GM19395 (cell line): ENCODE measurements around the gene TIMP2.
"Not testable (repeated sequence)": the region's sequence is repeated elsewhere in the genome, so short reads cannot be mapped to it uniquely, and the experiment has no call there.

ENCODE experiments used
- ATAC-seq: cut with Tn5 transposase; IDR thresholded peaks from one replicate; pipeline ENCODE4 v1.9.1; 2021; ENCODE audit warnings: mild to moderate bottlenecking, moderate library complexity; ENCODE audit not compliant: unreplicated experiment

TIMP2 gene

DNA sequence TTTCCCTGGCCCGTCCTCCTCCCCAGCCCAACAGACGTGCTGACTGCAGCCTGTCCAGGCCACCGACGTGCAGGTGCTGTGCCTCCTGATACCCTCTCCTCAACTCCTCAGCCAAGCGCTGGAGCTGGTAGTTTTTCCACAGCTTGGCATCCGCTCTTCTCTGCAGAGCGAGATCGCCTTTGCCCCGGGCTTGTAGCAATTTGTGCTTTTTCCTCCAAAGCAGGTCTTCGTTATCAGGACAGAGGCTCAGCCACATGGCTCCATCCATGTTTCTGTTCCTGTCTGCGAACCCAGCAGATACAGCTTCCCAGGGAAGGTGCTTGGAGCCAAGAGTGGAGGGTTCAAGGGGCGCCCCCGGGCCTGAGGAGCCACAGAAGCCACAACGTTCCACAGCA is 33.1 kb downstream of the TIMP2 start:
- ATAC-seq: no peak

DNA sequence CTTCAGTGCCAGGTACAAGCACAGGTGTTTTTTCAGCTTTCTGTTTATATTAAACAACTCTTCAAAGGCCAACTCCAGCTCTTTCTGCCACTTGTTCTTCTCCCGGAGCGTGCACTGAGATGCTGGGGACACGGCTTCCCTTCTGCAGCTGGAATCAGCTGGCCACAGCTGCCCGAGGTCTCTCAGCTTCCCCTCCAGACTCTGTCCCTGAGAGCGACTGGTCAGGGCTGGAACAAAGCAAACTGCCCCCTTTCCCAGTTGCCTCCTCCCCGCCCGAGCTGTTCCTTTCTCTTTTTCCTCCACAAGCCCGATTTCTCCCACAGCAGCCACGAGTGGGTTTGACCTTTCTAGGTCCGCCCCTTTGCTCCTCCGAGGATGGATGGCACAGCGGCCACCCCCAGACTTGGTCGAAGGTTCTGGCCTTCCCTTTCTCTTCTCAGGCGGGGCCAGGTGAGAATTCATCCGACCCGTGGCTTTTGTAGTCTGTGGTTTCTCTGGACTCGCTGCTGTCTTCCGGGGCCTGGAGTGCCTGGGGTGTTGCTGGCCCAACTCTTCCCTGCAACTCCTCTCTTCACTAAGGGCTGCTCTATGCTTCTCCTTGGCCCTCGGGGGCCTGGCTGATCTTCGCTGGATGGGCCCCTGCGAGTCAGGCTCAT is 33.7 kb downstream of the TIMP2 start:
- ATAC-seq: no peak

DNA sequence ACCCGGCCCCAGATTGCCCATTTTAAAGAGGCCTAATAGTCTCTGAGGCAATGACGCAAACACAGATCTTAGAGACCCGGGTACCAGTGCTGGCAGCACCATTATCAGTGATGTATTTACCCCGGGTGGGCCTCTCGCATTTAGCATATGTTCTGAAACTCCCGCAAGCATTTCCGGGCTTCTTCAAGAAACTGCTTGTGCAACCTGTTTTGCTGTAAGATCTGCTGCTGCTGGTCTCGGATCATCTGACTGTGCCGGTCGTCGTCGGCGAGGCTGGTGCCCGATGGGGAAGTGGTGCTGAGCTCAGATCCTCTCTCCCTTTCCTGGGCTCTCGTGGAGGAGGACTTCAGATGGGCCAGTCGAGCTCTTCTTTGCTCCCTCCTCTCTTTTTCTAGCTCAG is 34.7 kb downstream of the TIMP2 start:
- no peak for ATAC-seq

DNA sequence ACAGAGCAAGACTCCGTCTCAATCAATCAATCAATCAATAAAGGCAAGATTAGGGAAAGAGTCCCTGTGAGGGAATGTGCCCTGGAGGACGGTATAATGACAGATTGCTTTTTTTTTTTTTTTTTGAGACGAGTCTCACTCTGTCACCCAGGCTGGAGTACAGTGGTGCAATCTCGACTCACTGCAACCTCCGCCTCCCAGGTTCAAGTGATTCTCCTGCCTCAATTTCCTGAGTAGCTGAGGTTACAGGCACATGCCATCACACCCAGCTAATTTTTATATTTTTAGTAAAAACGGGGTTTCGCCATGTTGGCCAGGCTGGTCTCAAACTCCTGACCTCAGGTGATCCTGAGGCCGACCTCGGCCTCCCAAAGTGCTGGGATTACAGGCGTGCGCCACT is 35.1 kb downstream of the TIMP2 start:
- not testable (repeated sequence) for ATAC-seq

DNA sequence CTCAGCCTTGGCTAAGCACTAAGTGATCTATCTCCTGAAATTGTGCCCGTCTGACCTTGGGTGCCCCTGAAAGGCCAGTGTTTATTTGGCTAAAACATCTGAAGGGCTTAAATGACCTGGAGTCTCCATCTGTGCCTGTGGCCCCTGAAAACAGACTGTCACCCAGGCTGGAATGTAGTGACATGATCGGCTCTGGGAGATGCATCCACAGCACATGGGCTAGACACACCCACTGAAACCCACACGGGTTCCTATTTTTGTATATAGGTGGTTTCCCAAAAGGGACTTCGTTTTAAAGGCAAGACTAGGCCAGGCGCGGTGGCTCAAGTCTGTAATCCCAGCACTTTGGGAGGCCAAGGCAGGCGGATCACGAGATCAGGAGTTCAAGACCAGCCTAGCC is 35.7 kb downstream of the TIMP2 start:
- no peak for ATAC-seq

DNA sequence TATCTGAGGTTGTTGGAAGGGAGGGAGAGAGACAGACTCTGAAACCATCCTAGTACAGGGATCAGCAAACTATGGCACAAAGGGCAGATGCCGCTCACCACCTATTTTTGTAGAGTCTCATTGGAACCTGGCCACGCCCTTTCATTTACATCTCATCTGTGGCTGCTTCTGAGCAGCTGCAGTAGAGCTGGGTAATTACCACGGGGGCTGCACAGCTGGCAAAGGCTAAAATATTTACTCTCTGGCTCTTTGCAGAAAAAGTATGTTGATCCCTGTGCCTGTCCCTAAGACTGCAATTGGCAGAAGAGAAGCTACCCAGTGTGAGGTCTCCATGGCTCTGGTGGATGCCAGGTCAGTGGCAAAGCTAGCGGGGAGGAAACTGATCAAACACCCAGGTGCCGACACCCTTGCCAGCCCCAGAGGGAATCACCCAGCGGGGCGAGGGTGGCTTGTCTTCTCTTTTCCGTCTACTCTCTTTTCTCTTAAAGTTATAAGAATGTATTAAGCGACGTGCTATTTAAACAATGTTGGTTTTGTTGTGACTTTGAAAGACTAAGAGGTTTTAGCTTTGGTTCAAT is 36.2 kb downstream of the TIMP2 start:
- ATAC-seq: no peak

DNA sequence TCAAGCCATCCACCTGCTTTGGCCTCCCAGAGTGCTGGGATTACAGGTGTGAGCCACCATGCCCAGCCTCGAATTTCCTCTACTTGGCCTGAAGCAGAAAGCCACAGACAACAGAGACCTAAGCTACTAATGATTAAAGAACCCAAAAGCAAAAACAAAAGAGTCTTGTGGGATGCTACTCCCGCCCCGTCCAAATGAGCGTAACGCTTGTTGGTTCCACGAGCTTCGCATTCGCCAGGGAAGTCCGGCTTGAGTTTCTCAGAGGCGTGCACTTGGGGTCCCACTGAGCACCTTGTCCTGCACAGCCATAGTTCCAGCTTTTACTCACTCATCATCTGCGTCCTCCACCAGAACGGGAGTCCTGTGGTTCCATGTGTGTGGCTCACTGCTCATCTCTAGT is 38.2 kb downstream of the TIMP2 start:
- no peak for ATAC-seq

DNA sequence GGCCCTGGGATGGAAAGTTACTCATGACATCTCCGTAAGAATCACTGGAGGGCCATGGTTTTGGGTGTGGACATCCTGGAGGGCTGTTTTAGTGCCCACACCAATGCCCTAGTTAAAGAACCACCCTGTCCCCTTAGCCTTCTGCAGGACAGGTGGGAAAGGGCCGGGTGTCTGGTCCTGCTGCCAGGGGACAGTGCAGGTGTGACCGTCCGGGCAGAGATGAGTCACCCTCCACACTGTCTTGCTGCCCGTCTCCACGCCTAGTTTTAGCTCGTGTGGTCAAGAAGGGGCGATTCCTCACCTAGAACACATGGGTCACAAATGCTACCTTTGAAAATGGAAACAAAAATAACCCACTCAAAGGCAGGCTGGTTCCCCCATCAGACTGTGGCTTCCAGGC is 39.2 kb downstream of the TIMP2 start:
- ATAC-seq: no peak

DNA sequence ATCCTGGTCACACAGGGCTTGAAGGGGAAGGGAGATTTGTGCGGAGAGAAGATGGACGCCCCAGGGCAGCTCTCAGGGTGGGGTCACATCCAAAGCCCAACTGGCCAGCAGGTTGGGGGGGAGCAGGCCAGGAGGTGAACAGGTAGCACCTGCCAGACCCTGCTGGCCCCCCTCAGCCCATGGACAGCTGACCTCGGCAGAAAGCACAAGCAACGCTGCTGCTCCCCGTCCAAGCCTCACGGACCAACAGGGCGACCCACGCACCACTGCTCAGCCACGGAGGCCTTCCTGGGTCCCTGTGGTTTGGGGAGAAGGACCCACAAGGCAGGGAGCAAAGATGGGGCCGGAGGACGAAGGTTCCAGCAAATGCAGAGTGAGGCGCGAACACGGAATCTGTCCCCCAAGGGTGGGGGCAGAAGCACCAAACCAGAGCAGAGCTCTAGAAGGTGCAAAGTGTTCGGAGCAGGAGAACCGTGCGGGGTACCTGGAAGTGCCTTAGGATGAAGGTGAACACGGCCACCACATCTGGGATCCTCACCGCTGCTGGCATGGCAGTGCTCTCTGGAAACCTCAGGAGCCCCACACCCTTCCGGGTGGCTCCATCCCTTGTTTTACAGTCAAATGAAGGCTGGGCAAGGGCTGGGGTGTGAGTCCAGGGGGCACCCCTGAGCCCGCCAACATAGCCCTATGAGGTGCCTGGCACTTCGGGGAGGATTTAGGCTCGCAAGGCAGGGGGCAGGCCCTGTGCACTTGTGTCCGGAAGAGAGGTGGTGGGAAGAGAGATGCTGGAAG is 40.1 kb downstream of the TIMP2 start:
- no peak for ATAC-seq

DNA sequence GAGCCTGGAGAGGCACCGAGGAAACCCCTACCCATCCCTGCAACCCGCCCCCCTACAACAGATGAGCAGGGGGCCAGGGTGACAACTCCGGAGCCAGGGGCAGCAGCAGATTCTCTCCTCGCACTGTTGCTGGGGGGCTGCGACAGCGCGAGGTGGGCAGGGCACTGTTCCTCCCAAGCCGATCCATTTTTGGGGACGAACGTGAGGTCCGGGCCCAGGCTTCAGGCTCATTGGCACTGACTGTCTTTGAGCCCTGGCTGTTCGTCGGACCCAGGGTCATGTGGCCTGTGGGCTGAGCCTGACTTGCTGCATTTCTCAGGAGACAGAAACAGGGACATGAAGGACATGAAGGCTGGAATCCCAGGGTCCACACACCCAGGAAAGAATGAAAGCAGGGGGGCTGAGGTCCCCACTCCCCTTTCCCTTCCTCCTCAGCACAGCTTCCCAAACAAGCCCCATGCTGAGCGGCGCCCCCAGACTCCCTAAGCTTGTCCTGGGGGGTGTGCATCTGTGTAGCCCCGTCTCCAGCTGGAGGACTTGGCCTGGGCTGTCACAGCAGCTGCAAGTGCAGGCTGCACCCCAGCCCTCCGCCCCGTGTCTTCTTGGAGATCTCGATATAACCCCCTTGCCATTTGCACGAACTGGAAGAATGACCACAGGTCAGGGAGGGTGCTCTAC is 40.9 kb downstream of the TIMP2 start:
- ATAC-seq: no peak

DNA sequence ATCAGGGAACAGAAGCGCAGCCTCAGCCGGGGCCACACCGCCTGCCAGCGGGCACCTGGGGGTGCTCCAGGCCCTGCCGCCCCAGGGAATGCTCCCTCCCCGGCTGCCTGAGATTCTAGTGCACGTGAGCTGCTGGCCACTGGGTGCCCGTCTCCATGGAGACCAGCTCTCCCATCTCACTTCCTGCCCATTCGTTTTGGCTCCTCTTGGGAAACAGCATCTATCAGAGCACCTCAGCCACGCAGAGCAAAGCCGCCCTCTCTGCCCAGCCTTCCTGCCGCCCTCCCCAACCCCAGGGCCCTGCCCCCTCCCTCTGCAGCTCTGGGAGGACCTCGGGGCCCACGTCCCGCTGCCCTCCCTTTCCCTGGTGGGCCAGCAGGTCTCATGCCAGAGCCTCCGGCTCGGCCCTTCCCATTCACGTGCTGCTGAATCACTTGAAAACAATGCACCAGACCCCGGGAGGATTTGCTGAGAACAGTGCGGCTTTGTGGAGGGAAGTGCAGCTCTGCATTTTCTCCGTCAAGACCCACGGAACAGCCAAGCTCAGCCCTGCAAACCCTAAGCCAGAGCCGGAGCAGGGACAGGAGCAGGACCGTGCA is 41.6 kb downstream of the TIMP2 start:
- no peak for ATAC-seq

DNA sequence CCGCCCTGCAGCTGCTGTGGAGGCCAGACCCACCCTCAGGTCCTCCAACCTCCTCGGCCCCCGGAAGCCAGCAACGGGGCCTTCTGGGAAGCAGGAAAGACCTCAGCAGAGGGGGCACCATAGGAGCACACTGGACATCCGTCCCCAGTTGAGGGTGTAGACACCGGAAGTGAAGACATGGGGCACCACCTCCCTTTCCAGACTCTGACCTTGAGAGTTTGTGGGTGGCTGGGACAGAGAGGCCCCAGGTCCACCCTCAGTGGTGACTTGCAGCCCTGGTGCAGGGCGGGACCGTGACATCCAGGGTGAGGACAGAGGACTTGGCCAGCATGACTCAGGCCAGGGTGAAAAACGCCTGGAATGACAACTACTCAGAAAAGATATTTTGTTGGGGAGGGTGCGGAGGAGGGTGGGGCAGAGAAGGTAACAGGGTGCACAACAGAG is 42.1 kb downstream of the TIMP2 start:
- no peak for ATAC-seq

DNA sequence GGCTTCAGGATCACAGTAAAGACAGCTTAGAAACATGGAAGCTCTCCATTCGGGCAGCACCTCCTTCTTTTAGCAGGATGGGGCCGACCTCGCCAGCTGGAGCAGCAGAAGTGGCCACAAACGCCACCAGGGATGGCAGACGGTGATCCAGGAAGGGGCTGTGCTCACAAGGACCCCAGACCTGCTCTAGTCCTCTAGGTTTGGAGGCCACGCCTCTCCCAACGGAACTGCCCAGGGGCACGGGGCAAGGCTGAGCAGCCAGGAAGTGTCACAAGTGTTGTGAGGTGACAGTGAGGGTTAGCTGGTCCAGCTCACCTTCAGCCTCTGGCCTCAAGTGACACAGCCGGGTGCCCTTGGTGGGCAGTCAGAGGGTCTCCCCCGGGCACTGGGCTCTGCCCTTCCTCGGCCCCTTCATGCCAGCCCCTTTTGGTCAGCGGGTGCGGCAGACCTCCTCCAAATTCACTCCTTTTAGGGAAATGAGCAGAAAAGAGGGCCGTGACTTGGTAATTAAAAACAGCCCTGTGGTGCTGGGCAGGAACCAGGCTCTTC is 42.6 kb downstream of the TIMP2 start:
- ATAC-seq: no peak

DNA sequence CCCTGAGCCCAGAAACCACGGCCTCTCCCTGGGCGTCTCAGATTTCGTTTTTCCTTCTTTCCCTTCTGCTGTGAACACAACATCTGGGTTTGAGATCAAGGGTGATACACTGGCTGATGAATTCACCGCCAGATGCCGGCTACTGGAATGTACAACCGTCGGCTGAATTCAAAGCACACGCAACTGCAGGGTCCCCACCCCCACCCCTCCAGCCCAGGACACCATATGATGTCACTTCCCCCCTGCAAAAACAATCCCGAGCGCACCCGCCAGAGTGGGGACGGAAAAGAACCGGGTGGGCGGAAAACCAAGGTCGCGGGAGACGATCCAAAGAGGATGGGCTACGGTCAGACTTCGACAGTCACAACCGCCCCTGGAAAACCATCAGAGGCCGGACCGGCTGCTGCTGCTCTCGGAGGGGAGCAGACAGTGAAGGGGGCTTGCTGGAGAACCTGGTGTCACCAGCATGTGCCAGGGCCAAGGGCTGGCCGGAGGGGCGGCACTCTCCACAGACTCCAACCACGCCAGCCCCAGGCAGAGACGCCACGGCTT is 45.5 kb downstream of the TIMP2 start:
- ATAC-seq: no peak

DNA sequence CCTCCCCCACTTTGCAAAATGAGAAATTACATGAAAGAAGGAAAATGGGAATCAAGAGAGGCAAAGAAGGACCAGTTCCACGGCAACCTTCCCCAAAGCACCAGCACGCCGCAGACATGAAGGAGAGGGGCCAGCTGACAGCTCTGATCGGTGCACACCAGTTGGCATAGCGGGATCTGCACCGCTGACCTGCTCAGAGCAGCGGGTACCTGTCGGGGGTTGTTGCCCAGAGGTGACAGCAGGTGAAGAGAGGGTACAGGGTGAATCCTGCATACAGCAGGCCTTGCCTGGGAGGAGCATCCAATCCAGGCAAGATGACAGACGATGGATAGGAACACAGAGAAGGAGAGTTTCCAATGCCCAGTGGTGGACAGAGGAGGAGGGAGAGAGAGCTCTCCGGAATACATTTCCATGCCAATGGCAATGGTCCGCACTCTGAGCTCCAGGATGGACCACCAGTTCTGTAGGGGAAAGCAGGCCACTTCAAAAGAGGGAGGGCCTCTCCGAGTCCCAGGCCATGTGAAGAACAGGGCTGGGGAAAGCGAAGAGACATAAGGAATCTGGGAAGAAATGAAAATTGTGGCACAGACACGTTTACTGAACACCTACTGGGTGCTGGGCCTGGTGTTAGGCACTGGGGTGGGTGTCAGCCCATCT is 46.2 kb downstream of the TIMP2 start:
- no peak for ATAC-seq

DNA sequence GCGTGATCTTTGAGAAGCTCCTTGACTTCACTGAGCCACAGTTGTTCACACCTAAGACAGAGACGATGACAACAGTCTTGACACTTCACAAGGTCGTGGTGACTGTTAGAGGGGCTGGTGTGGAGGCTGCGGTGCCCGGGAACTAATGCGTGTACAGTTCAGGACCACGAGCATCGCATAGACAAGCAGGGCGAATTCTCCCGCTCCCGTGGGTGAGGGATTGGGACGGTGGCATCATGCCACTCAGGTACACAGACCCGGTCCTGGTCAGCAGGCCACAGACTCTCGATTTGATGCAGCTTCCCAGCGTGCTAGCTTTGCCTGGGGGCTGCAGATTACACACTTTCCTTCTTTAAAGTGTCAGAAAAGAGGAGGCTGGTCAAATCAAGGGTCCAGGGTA is 46.9 kb downstream of the TIMP2 start:
- no peak for ATAC-seq

DNA sequence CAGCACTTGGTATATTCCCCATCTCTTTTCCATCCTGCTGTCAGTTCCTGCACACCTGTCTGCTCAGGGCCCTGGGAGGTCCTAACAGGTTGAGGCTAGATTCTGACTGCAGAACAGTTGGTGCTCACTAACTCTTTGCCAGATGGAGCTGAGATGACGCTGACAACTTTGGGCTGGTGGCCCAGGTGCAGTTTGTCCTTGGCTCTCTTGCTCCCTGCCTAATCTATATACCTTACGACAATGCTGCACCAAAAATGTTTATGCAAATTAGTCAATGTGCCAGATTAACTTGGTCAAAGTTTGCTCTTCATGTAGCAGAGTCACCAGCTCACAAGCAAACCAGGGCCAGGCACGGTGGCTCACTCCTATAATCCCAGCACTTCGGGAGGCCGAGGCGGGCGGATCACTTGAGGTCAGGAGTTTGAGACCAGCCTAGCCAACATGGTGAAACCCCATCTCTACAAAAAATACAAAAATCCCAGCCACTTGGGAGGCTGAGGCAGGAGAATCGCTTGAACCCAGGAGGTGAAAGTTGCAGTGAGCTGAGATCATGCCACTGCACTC is 48.2 kb downstream of the TIMP2 start:
- ATAC-seq: not testable (repeated sequence)

DNA sequence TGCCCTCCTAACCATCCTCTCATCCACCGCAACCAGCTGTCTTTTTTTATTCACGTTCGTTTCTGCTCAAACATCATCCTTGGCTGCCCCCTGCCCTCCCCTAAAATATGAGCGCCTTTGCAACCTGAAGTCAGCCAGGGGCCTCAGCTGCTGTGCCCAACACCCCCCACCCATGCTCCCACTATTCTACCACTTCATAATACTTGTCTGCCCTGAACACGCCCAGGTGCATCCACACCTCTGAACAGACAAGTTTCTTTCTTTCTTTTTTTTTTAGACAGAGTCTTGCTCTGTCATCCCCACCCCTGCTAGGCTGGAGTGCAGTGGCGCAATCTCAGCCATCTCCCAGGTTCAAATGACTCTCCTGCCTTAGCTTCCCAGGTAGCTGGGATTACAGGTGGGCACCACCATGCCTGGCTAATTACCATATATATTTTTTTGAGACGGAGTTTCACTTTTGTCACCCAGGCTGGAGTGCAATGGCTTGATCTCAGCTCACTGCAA is 49.0 kb downstream of the TIMP2 start:
- no peak for ATAC-seq

DNA sequence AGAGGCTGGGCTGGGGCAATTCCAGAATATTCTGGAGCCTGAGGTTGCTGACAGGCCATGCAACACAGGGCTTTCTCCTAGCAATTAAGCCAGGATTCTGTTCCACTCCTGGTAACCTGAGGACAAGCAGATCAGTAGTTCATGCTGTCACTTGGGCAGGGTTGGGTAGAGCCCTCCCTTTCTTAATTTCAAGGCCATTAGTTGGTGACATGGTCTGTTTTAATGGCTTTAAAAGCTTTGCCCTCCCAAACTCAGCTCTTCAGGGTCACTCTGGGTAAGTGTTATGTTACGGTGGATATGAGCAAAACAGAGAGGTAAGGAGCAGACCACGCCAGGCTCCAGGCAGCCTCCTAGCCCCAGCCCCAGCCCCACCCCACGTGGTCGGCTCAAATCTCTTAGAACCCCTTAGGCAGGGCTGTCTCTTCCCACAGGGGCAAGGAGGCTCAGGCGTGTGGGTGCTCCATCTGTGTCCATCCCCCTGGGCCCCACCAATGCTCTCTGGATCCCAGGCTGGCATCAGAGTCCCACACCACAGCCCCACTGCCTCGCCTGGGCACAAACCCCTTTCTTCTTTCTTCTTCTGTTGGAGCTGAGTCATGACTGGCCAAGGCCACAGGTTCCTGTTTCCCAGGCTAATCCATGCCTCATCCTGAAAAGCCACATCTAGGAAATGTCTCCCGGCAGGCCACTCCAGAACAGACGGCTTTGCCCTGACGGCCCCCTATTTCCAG is 49.7 kb downstream of the TIMP2 start:
- no peak for ATAC-seq
